Muscle layer of duodenum (tissue), 2 donors: Measurements from ENCODE around the gene ARMH4.

Source experiments
- H3K27ac ChIP-seq: one replicate; pipeline ENCODE4 v1.7.0; 2013; ENCODE audit warnings: mild to moderate bottlenecking, low read length
- H3K27me3 ChIP-seq: one replicate; pipeline ENCODE4 v1.7.0; 2013; ENCODE audit warnings: low read depth, mild to moderate bottlenecking, control low read depth, low read length
- H3K36me3 ChIP-seq, 2 donors: one replicate each; pipeline ENCODE4 v1.7.0; 2013; ENCODE audit warnings: low read length in 2 of 2, control low read depth in 1 of 2, mild to moderate bottlenecking in 1 of 2; ENCODE audit not compliant: insufficient read depth in 2 of 2, control insufficient read depth in 1 of 2
- H3K4me1 ChIP-seq, 2 donors: one replicate each; pipeline ENCODE4 v1.7.0; 2013; ENCODE audit warnings: low read length in 2 of 2, mild to moderate bottlenecking in 2 of 2, control low read depth in 1 of 2, moderate library complexity in 1 of 2; ENCODE audit not compliant: insufficient read depth in 2 of 2, control insufficient read depth in 1 of 2
- H3K4me3 ChIP-seq, 2 donors: one replicate each; pipeline ENCODE4 v1.7.0; 2013; ENCODE audit warnings: low read length in 2 of 2, low read depth in 1 of 2, mild to moderate bottlenecking in 1 of 2
- H3K9me3 ChIP-seq, 2 donors: one replicate each; pipeline ENCODE4 v1.7.0; 2013; ENCODE audit warnings: low read length in 2 of 2, control low read depth in 1 of 2, mild to moderate bottlenecking in 1 of 2; ENCODE audit not compliant: control insufficient read depth in 1 of 2
- donor health status: healthy.

ARMH4 gene

GRCh38 chr14:58089612-58090011, 62.4 kb downstream of the ARMH4 start:
- no peak overlapping the region for H3K4me3 ChIP-seq
- no peaks in the 10 kb centered on the region for H3K36me3 ChIP-seq
- no peak overlapping the region for H3K27ac ChIP-seq
- no peaks in the 10 kb centered on the region for H3K4me1 ChIP-seq
- H3K9me3 ChIP-seq, result no peaks in the 10 kb centered on the region
- H3K27me3 ChIP-seq, result no peaks in the 10 kb centered on the region

- Histone ChIP-seq H3K9me3 (no peaks in the 10 kb centered on the region), H3K4me3 (no peak overlapping the region), H3K4me1 (no peaks in the 10 kb centered on the region), H3K27me3 (no peaks in the 10 kb centered on the region), H3K27ac (no peak overlapping the region), H3K36me3 (no peaks in the 10 kb centered on the region)
These were observed 63.1 kb downstream of the ARMH4 start for GRCh38 chr14:58088961-58089360.

DNA sequence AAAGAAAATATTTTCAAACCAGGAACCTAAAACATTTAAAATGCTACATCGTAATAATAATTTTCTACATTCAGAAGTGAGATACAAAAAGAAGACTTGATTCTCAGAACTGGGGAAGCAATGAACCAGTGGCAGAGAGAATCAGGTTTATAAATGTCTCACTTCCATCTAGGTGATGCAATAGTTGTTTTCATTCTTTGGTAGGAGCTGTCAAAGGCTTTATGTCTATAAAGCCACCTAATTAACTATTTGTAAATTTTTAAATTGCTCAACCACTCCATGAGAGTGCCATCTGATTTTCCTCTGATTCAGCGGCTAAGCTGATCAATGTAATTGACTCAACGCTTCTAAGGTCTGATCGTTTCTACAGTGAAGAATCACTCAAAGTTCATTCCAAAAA, 66.1 kb downstream of the ARMH4 start:
- H3K4me3 ChIP-seq, result no peak overlapping the region
- H3K36me3 ChIP-seq, result no peaks in the 10 kb centered on the region
- no peaks in the 10 kb centered on the region for H3K9me3 ChIP-seq
- H3K27me3 ChIP-seq, result no peaks in the 10 kb centered on the region
- H3K27ac ChIP-seq, result no peak overlapping the region
- H3K4me1 ChIP-seq, result peaks cover 0 to 6% of the 10 kb centered on the region in 2 donors

DNA sequence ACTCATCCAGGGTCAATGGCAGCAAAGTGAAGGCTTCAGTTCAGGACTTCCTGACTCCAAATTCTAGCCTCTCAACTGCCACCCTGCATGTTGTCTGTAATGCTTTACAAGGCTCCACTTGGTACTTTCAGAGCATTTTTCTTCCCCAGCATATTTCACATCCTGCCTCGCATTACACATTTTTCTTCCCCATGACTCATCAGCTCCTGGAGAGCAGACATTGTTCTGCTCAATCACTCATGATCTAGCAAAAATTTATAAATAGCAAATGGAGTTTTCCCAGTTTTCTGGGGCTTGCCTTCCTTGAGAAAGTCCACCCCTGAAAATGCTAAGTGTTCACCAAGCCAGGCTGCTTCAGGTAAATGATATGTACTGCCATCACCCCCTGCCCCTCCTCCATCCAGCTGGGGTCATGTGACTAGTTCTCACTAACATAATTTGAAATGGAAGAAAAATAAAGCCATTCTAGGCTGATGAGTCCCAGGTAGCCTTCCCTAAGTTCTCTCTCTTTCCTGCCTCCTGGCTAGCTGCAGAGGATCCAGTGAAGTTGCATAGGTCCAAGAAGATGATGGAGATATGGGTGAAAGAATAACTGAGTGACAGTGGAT, 69.4 kb downstream of the ARMH4 start:
- no peaks in the 10 kb centered on the region for H3K9me3 ChIP-seq
- no peaks in the 10 kb centered on the region for H3K27me3 ChIP-seq
- no peak overlapping the region for H3K27ac ChIP-seq
- peaks cover 0 to 16% of the 10 kb centered on the region in 2 donors for H3K4me1 ChIP-seq
- H3K36me3 ChIP-seq, result no peaks in the 10 kb centered on the region
- no peak overlapping the region for H3K4me3 ChIP-seq

- Histone ChIP-seq H3K27me3 (no peaks in the 10 kb centered on the region), H3K4me1 (peaks cover 0 to 16% of the 10 kb centered on the region in 2 donors), H3K9me3 (no peaks in the 10 kb centered on the region), H3K36me3 (no peaks in the 10 kb centered on the region), H3K27ac (no peak overlapping the region), H3K4me3 (no peak overlapping the region)
These were observed 70.0 kb downstream of the ARMH4 start for GRCh38 chr14:58082011-58082410.

GRCh38 chr14:58078471-58078870, 73.5 kb downstream of the ARMH4 start:
- Histone ChIP-seq H3K27ac (no peak overlapping the region), H3K9me3 (no peaks in the 10 kb centered on the region), H3K36me3 (no peaks in the 10 kb centered on the region), H3K4me1 (peaks cover 0 to 16% of the 10 kb centered on the region in 2 donors), H3K27me3 (no peaks in the 10 kb centered on the region), H3K4me3 (no peak overlapping the region)

DNA sequence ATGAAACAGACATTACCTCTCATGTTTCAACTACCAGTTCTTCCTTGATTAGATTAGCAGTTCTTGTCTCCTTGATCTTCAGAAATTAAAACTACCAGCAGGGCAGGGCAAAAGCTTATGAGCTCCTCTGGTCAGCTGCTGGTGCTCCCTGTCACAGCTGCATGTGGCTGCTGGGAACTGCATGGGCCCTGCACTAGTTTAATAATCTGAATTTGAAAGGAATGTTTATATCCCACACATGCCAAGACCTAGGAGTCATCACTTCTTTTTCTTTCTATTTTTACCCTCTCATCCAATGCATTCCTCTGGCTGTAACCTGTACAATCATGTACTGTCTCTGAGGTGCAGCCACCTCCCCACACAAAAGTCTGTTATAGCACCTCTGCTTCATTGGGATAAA, 73.9 kb downstream of the ARMH4 start:
- no peak overlapping the region for H3K27ac ChIP-seq
- H3K36me3 ChIP-seq, result no peaks in the 10 kb centered on the region
- H3K9me3 ChIP-seq, result no peaks in the 10 kb centered on the region
- peaks cover 0 to 16% of the 10 kb centered on the region in 2 donors for H3K4me1 ChIP-seq
- no peak overlapping the region for H3K4me3 ChIP-seq
- no peaks in the 10 kb centered on the region for H3K27me3 ChIP-seq

GRCh38 chr14:58077621-58078020, 74.4 kb downstream of the ARMH4 start:
- no peak overlapping the region for H3K27ac ChIP-seq
- H3K27me3 ChIP-seq, result no peaks in the 10 kb centered on the region
- no peak overlapping the region for H3K4me3 ChIP-seq
- no peaks in the 10 kb centered on the region for H3K9me3 ChIP-seq
- no peaks in the 10 kb centered on the region for H3K36me3 ChIP-seq
- H3K4me1 ChIP-seq, result peaks cover 0 to 12% of the 10 kb centered on the region in 2 donors

GRCh38 chr14:58073516-58073915, 78.5 kb downstream of the ARMH4 start:
- H3K27ac ChIP-seq, result no peak overlapping the region
- H3K27me3 ChIP-seq, result no peaks in the 10 kb centered on the region
- H3K4me3 ChIP-seq, result no peak overlapping the region
- H3K9me3 ChIP-seq, result no peaks in the 10 kb centered on the region
- H3K4me1 ChIP-seq, result peaks cover 0 to 7% of the 10 kb centered on the region in 2 donors
- no peaks in the 10 kb centered on the region for H3K36me3 ChIP-seq

DNA sequence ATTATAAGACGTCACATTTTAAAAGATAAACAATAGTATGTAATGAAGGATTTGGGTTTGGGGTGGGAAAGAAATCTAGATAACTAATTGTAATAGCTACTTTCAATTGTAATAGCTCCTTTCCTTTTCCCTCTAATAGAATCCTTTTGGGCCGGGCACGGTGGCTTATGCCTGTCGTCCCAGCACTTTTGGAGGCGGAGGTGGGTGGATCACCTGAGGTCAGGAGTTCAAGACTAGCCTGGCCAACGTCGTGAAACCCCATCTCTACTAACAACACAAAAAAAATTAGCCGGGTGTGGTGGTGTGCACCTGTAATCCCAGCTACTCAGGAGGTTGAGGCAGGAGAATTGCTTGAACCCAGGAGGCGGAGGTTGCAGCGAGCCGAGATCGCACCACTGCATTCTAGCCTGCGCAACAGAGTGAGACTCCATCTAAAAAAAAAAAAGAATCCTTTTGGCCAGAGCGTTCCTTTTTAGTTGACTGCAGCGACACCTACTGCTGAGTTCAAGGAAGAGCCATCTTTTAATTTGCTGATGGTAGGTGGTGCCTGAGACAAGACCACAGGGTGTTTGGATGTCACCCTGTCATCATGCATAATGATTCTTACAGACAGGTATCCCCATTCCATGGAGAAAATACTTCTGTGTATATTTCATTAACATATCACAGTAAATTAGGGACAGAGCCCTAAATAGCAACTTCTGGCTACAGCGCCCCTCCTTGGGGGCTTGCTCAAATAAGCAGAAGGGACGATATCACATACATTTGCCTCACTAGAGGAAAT, 79.5 kb downstream of the ARMH4 start:
- no peaks in the 10 kb centered on the region for H3K27me3 ChIP-seq
- H3K36me3 ChIP-seq, result no peaks in the 10 kb centered on the region
- peak overlapping the region in 1 of 2 donors; percentile 51 for H3K4me3 ChIP-seq
- no peaks in the 10 kb centered on the region for H3K4me1 ChIP-seq
- no peak overlapping the region for H3K27ac ChIP-seq
- H3K9me3 ChIP-seq, result no peaks in the 10 kb centered on the region

GRCh38 chr14:58071341-58071740, 80.7 kb downstream of the ARMH4 start:
- H3K4me1 ChIP-seq, result no peaks in the 10 kb centered on the region
- no peak overlapping the region for H3K27ac ChIP-seq
- H3K27me3 ChIP-seq, result no peaks in the 10 kb centered on the region
- no peaks in the 10 kb centered on the region for H3K9me3 ChIP-seq
- H3K4me3 ChIP-seq, result no peak overlapping the region
- H3K36me3 ChIP-seq, result no peaks in the 10 kb centered on the region
